ENCODE measurements around the gene PIP5K1B. TPM values are rescaled to one million over a fixed set of nuclear protein-coding genes. Genes with fewer than 3 reads are reported as not detected.
A peak's percentile ranks its signal among the peaks of the same experiment; 100 is the strongest.

The PIP5K1B gene
- polyA plus RNA-seq, 6 donors from 2014 or later = 6.6 to 16.6 (median 9.3) TPM

GRCh38 chr9:68795411-68795810 lies 90.4 kb downstream of the PIP5K1B start:
- DNase-seq (no peak), ATAC-seq (ENCODE audit: low read depth in 2 of 2) (no peak)
- Mint-ChIP-seq H3K4me1 (peaks cover 23 to 31% (median 27%) of the 10 kb centered on the region in 3 donors), H3K27ac (no peak overlapping the region), H3K9me3 (no peaks in the 10 kb centered on the region), H3K27me3 (no peaks in the 10 kb centered on the region), H3K36me3 (peaks cover 0 to 5% of the 10 kb centered on the region in 2 donors), H3K4me3 (no peak overlapping the region)

DNA sequence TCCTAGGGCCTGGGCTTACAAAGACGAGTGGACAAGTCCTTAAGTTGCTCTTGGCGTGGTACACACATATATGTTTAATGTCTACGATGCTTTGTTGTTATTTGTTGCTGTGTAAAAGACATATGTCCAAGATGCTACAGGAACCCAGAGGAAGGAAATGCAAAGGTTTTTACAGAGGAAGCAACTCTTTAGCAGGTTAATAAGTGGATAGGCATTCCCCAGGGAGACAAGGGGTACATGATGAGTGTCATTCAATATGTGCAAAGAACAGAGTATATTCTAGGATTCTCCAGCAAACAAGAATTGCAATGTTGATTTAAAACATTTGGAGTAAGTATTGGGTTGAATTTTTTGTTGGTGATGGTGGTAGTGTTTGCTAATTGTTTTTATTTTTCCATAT lies 92.1 kb downstream of the PIP5K1B start:
- no peaks in the 10 kb centered on the region for H3K27me3 Mint-ChIP-seq
- peak overlapping the region in 1 of 6 donors; percentile 58 for H3K27ac Mint-ChIP-seq
- H3K9me3 Mint-ChIP-seq = no peaks in the 10 kb centered on the region
- peaks cover 0 to under 1% of the 10 kb centered on the region in 2 donors for H3K36me3 Mint-ChIP-seq
- H3K4me3 Mint-ChIP-seq = no peak overlapping the region
- no peak for ATAC-seq (ENCODE audit: low read depth in 2 of 2)
- H3K4me1 Mint-ChIP-seq = peaks cover 23 to 37% (median 23%) of the 10 kb centered on the region in 3 donors
- no peak for DNase-seq

GRCh38 chr9:68798423-68798822 lies 93.4 kb downstream of the PIP5K1B start:
- peak overlapping the region in 2 of 8 donors; percentile 5 to 26 for H3K4me3 Mint-ChIP-seq
- H3K27ac Mint-ChIP-seq = peak overlapping the region in 3 of 6 donors; percentile 0 to 54 (median 25)
- no peaks in the 10 kb centered on the region for H3K36me3 Mint-ChIP-seq
- DNase-seq = no peak
- ATAC-seq (ENCODE audit: low read depth in 2 of 2) = no peak
- H3K4me1 Mint-ChIP-seq = peaks cover 23 to 37% (median 23%) of the 10 kb centered on the region in 3 donors
- H3K27me3 Mint-ChIP-seq = no peaks in the 10 kb centered on the region
- H3K9me3 Mint-ChIP-seq = no peaks in the 10 kb centered on the region

DNA sequence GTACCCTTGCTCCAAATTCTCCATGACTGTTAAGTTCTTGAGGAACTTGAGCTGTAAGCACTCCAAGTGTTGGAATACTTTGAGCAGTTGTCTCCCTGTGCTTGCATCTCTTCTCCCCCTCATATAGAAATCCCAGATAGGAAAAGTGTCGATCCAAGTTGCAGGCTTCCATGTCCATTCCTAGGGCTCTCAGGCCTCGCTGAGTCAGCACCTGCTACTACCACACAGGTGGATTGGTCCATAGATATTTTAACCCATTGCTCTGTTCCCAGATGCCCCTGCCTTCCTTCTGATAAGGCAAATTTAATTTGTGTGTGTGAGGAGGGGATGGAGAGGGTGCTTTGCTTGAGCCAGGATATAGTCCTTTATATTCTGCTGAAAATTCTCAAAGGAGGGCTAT lies 95.8 kb downstream of the PIP5K1B start:
- H3K36me3 Mint-ChIP-seq = no peaks in the 10 kb centered on the region
- H3K4me1 Mint-ChIP-seq = peaks cover 32 to 49% (median 36%) of the 10 kb centered on the region in 3 donors
- peak overlapping the region in 2 of 6 donors; percentile 50 to 55 for H3K27ac Mint-ChIP-seq
- H3K9me3 Mint-ChIP-seq = no peaks in the 10 kb centered on the region
- ATAC-seq (ENCODE audit: low read depth in 2 of 2) (no peak), DNase-seq (no peak)
- no peaks in the 10 kb centered on the region for H3K27me3 Mint-ChIP-seq
- peak overlapping the region in 1 of 8 donors; percentile 48 for H3K4me3 Mint-ChIP-seq

GRCh38 chr9:68802525-68803015 lies 97.5 kb downstream of the PIP5K1B start:
- ATAC-seq (ENCODE audit: low read depth in 2 of 2) (peak; percentile 94 to 96), DNase-seq (peak; percentile 40)
- no peaks in the 10 kb centered on the region for H3K27me3 Mint-ChIP-seq
- H3K27ac Mint-ChIP-seq = no peak overlapping the region
- H3K4me3 Mint-ChIP-seq = no peak overlapping the region
- H3K9me3 Mint-ChIP-seq = no peaks in the 10 kb centered on the region
- peaks cover 29 to 47% (median 42%) of the 10 kb centered on the region in 3 donors for H3K4me1 Mint-ChIP-seq
- H3K36me3 Mint-ChIP-seq = peaks cover 0 to 7% of the 10 kb centered on the region in 2 donors

DNA sequence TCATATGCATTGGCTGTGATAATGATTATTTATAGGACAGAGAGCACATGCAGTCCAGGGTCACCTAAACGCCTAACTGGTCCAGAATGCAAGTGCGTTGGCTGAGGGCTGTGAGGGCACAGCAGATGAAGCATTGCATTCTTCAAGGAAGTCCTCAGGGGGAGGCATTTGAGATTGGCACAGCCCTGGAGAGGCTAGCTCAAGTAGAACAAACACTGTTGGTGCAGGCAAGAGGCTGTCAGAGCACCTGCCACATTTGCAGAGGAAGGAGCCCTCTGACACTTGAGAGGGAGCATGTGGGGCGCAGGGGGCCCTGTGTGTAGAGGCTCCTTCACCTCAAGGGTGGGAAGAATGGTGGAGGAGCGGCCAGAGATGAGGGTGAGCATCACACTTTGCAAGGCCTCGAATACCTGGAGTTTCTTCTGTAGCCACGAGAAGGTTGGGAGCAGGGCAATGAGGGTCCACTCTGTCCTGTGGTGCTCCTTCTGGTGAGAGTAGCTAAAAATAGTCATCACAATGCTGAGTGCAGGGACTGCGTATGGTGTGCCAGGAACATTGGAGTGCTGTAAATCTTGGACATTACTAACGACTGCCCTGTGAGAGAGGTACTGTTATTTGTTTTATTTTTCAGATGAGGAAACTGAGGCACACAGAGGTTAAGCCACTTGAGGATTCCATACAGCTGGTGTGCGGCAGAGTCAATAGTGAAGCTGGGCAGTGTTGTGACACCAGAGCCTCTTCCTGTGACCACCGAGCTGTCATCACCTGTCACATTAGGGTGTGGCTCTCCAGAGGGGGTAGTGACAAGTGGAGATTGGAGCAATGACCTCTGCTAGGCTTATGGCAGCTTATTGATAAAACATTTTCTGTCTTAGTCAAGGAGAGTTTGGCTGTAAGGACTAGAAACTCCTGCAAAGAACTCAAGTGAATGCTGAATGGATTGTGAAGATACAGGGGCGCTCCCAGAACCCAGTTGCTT lies 100.2 kb downstream of the PIP5K1B start:
- Mint-ChIP-seq H3K4me1 (peaks cover 33 to 41% (median 37%) of the 10 kb centered on the region in 3 donors), H3K9me3 (no peaks in the 10 kb centered on the region), H3K4me3 (peak overlapping the region in 3 of 8 donors; percentile 20 to 48 (median 37)), H3K27ac (peak overlapping the region in 4 of 6 donors; percentile 8 to 79 (median 26)), H3K27me3 (no peaks in the 10 kb centered on the region), H3K36me3 (peaks cover 0 to 7% of the 10 kb centered on the region in 2 donors)
- ATAC-seq (ENCODE audit: low read depth in 2 of 2) (no peak), DNase-seq (no peak)

DNA sequence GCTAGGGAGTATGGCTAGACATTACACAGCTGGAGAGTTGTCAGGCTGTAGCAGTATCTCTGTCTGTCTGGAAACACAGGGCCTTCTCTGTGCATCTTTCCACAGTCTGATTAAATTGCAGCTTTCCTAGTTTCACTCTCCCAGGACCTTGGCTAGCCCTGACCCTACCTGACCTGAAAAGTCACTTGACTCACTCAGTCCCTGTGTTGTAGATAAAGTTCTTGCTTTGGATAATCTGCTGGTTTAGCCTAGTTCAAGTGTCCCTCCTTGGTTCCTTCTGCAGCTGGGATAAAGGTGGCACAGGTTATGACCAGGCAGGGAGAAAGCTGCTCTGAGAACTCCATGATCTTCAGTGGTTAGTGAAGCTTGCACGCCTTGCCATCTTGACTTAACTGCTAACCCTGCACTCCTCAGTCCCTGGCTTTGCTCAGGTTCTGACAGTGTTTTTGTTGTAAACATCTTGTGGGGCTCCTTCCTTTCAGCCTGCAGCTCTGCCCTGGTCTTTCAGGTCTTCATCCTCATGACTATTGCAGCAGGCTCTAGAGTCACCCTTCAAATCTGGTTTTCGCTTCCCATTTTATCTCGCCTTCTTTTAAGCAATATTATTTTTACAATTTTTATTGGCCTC lies 101.0 kb downstream of the PIP5K1B start:
- Mint-ChIP-seq H3K27ac (peak overlapping the region in 2 of 6 donors; percentile 1 to 79), H3K36me3 (peaks cover 0 to 7% of the 10 kb centered on the region in 2 donors), H3K9me3 (no peaks in the 10 kb centered on the region), H3K27me3 (no peaks in the 10 kb centered on the region), H3K4me1 (peaks cover 30 to 43% (median 34%) of the 10 kb centered on the region in 3 donors), H3K4me3 (peak overlapping the region in 3 of 8 donors; percentile 21 to 65 (median 37))
- no peak for ATAC-seq (ENCODE audit: low read depth in 2 of 2)
- no peak for DNase-seq

DNA sequence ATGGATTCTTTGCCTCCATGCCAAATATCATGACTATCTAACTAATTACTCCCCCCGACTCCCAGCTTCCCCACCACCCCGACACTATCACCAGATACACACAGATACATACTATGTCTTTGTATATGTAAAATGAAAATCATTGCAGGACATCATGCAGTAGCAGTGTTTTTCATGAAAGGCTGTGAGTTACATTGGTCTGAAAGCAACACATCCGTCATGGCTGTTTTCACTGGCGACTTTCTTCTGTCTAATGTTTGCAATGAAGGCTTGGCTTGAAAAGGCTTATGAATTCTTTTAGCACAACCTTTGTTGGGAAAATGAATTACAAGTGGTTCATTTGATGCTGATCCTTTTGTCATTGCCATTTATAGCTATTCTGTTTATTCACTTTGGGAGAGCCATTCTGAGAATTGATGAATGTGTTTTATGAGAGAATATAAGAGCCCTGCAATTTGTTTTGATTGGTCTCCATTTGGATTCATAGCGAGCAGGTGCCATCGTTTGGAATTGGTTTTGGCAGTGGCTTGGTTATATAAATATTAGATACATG lies 103.4 kb downstream of the PIP5K1B start:
- Mint-ChIP-seq H3K4me3 (peak overlapping the region in 1 of 8 donors; percentile 36), H3K27me3 (no peaks in the 10 kb centered on the region), H3K4me1 (peaks cover 30 to 57% (median 50%) of the 10 kb centered on the region in 3 donors), H3K36me3 (peaks cover 0 to 14% of the 10 kb centered on the region in 2 donors), H3K27ac (peak overlapping the region in 1 of 6 donors; percentile 79), H3K9me3 (no peaks in the 10 kb centered on the region)
- DNase-seq (no peak), ATAC-seq (ENCODE audit: low read depth in 2 of 2) (no peak)

- H3K9me3 Mint-ChIP-seq = no peaks in the 10 kb centered on the region
- H3K27me3 Mint-ChIP-seq = no peaks in the 10 kb centered on the region
- peaks cover 0 to 10% (median 9%) of the 10 kb centered on the region in 3 donors for H3K4me1 Mint-ChIP-seq
- H3K36me3 Mint-ChIP-seq = peaks cover 0 to 17% of the 10 kb centered on the region in 2 donors
- H3K27ac Mint-ChIP-seq = peak overlapping the region in 1 of 6 donors; percentile 45
- ATAC-seq (ENCODE audit: low read depth in 2 of 2) (no peak), DNase-seq (no peak)
- no peak overlapping the region for H3K4me3 Mint-ChIP-seq
These were observed 112.2 kb downstream of the PIP5K1B start for GRCh38 chr9:68817079-68817875.

GRCh38 chr9:68819065-68819464 lies 114.0 kb downstream of the PIP5K1B start:
- H3K36me3 Mint-ChIP-seq = peaks cover 9% of the 10 kb centered on the region in 2 donors
- H3K27me3 Mint-ChIP-seq = no peaks in the 10 kb centered on the region
- no peak overlapping the region for H3K4me3 Mint-ChIP-seq

GRCh38 chr9:68821911-68822310 lies 116.9 kb downstream of the PIP5K1B start:
- Mint-ChIP-seq H3K9me3 (no peaks in the 10 kb centered on the region), H3K27me3 (no peaks in the 10 kb centered on the region), H3K4me1 (no peaks in the 10 kb centered on the region), H3K36me3 (peaks cover 9% of the 10 kb centered on the region in 2 donors), H3K27ac (no peak overlapping the region), H3K4me3 (no peak overlapping the region)
- no peak for ATAC-seq (ENCODE audit: low read depth in 2 of 2)
- DNase-seq = no peak

More at GRCh38 chr9:68819065-68819464, 114.0 kb downstream of the PIP5K1B start:
- Mint-ChIP-seq H3K4me1 (no peaks in the 10 kb centered on the region), H3K9me3 (no peaks in the 10 kb centered on the region), H3K27ac (peak overlapping the region in 1 of 6 donors; percentile 33)
- ATAC-seq (ENCODE audit: low read depth in 2 of 2) (no peak), DNase-seq (no peak)

DNA sequence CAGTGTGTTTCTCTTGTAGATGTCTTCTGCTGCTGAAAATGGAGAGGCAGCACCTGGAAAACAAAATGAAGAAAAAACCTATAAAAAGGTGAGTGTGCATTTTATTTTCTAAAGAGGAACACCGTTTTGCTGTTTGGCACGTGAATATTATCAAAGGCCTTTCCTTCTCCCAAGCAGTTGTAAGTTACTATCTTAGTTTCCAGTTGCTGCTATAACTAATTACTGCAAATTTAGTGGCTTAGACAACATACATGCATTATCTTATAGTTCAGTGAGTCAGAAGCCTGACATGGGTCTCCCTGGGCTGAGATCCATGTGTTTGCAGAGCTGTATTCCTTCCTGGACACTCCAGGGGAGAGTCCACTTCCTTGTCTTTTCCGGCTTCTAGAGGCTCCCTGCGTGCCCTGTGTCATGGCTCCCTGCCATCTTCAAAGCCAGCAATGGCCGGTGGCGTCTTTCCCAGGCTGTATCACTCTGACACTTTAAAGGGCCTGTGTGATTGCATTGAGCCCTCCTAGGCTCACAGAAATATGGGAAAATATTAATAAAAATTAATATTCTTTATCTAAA lies 117.6 kb downstream of the PIP5K1B start:
- H3K27me3 Mint-ChIP-seq = no peaks in the 10 kb centered on the region
- no peaks in the 10 kb centered on the region for H3K4me1 Mint-ChIP-seq
- H3K4me3 Mint-ChIP-seq = no peak overlapping the region
- DNase-seq (no peak), ATAC-seq (ENCODE audit: low read depth in 2 of 2) (no peak)
- H3K9me3 Mint-ChIP-seq = no peaks in the 10 kb centered on the region
- peaks cover 9% of the 10 kb centered on the region in 2 donors for H3K36me3 Mint-ChIP-seq
- H3K27ac Mint-ChIP-seq = no peak overlapping the region
